Fibroblast of skin of left quadriceps (primary cell): ENCODE results near the gene CNTNAP2.
"Not testable (repeated sequence)": the region's sequence is repeated elsewhere in the genome, so short reads cannot be mapped to it uniquely, and the experiment has no call there.

Experiments used
- DNase-seq, 2 experiments: peaks; one replicate each; pipeline ENCODE4 v3.0.0-alpha.2; 2013; ENCODE audit warnings: low read depth in 2 of 2

CNTNAP2 gene

DNA sequence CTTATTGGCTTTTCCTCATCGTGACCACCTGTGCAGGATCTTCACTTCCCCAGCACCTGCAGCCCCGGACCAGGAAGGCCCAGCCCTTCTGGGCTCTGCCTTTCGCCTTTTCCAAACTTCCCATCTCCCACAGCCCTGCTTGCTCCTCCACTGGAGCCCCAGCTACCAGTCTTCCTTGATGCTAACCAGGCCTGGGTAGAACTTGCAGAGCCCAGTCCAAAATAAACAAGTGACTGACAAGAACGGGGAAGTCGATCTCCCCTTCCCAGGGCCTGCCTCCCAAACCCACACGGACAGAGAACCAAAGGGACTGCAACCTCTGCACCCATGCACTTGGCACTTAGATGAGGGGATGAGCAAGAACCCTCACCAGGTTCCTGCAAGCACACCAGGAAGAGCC, 2319.1 kb downstream of the CNTNAP2 start:
- no peak for DNase-seq

DNA sequence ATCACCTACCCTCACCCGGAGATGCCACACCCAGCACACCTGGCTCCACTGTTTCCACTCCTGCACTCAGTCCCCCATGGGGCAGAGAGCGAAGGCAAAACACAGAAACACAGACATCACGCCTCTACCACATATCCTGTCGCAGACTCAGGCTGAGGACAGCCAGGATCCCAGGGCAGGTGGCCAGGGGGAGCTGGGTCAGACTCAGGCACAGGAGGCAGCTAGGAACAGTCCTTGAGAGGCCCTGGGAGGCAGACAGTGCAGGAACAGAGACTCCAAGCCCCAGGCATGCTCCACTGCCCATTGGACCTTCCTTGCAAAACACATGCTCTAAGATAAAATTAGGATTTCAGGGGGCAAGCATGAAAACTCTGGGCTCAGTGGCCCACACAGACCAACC, 2319.5 kb downstream of the CNTNAP2 start:
- DNase-seq: no peak

DNA sequence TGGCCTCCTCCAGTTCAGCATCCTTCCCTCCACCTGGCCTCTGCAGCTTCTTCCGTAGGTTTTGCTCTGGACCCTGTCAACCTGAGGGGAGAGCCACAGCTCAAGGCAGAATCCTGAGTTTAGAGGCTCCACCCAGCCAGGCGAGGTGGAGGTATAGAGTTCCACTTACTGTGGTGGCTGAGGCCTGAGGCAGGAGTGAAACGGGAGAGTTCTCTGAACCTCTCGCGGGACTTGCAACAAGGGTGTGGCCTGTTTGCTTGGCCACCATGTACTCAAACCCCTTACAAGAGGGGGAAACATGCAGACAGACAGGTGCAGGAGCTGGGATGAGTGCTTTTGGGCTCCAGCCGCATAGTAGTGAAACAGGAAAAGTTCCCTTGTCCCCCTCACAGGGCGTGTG, 2320.0 kb downstream of the CNTNAP2 start:
- DNase-seq: no peak

DNA sequence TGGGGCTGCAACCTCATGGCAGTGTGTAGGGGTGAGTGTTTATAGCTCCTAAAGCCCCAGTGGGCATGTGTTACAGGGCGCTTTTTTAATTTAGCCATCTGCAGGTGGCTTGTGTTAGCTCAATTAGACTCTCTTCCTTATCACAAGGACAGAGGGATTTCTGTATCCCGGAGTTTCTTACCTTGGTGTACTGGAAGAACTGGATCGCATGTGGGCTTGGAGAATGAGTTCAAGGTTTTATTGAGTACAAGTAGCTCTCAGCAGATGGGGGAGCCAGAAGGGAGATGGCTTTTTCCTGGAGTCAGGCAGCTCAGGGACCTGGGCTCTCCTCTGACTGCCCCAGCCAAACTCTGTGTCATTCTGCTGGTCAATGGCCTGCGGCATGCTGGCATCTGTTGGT, 2320.4 kb downstream of the CNTNAP2 start:
- no peak for DNase-seq

DNA sequence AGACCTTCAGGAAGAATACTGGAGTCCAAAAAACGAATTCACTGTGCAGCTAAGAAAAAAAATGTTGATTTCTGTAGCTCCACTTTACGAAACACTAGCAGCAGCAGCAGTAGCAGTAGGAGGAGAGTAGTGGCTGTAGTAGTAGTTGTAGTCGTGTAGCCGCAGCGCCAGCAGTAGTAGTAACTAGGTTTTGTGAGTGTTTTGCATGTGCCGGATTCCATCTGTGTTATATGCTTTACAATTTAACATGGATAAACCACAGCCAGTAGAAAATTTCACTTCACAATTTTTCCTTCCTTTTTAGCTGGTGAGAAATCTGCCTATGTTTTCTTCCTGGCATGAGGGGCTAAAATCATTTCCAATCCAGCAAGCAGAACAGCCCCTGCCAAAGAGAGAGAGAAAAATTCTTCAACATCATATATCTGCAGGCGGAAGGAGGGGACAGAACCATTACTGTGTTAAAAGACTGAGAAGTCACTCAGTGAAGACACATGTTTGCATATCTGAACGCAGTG, 2325.6 kb downstream of the CNTNAP2 start:
- no peak for DNase-seq

DNA sequence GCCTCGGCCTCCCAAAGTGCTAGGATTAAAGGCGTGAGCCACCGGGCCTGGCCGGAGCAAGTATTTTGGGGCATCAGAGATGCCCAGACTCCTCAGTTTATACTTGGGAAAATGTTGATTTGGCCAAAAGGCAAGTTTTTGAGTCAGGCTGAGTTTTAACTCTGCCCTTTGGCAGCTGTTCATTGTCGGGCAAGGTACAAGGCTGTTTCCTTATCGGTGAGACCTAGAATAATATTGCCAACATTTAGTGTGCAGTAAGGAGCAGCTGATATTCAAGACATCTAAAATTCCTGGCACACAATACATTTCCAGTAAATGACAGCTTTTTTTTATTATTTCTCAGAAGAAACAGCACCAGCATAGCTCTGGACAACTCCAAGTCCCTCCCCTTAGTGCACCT, 2326.3 kb downstream of the CNTNAP2 start:
- no peak for DNase-seq

DNA sequence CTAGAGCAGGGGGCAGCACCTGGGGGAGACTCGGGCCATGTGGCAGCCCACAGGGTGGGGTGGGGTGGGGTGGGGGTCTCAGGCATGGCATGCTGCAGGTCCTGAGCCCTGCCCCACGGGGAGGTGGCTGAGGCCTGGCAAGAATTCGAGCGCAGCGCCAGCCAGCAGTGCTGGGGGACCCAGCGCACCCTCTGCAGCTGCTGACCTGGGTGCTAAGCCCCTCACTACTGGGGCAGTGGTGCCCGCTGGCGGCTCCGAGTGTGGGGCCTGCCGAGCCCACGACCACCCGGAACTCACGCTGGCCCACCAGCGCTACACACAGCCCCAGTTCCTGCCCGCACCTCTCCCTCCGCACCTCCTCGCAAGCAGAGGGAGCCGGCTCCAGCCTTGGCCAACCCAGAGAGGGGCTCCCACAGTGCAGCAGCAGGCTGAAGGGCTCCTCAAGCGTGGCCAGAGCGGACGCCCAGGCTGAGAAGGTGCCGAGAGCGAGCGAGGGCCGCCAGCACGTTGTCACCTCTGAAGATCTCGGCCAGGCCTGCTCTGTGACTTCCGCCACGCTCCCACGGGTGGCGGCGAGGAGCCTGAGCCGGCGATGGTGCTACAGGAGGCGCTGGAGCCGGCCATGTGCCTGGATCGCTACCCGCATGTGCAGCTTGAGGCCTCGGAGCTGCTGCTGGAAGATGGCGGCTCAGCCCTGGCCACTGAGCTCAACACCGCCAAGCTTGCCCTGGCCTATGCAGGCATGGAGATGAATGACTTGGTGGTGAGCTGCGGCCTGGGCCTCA, 2328.9 kb downstream of the CNTNAP2 start:
- DNase-seq: no peak

DNA sequence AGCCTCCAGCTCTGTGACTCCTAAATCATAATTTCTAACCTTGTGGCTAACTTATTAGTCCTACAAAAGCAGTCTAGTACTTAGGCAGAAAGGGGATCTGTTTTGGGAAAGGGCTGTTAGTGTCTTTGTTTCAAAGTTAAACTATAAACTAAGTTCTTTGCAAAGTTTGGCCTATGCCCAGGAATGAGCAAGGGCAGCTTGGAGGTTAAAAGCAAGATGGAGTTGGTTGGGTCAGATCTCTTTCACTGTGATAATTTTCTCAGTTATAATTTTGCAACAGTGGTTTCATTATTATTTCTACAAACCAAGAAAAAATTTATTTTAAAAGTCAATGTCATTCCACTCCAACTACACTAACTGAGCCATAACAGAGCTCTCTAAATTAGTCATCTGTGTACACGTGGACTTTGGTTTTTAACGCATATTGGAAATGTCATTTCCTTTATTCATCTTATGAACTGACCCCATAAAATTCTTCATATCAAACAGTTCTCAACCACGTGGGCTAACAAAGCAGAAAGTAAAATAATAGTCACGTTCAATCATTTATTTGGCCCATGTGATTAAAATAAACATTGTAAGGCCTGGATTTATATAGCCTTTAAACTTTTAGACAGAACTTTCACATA, 2330.7 kb downstream of the CNTNAP2 start:
- DNase-seq: no peak

DNA sequence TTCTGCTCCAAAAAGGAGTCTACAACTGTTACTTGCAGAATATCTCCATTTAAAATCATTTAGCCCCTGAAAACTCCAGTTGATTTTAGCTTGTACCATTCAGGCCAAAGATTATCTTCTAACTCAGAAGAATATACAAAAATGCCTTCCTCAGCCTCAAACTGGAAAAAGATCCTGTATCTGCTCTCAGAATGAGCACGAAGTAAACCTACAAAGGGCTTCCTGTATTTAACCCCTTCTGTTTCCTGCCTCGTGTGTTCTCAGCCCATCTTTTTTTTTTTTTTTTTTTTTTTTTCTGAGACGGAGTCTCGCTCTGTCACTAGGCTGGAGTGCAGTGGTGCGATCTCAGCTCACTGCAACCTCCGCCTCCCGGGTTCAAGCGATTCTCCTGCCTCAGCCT, 2334.9 kb downstream of the CNTNAP2 start:
- not testable (repeated sequence) for DNase-seq

DNA sequence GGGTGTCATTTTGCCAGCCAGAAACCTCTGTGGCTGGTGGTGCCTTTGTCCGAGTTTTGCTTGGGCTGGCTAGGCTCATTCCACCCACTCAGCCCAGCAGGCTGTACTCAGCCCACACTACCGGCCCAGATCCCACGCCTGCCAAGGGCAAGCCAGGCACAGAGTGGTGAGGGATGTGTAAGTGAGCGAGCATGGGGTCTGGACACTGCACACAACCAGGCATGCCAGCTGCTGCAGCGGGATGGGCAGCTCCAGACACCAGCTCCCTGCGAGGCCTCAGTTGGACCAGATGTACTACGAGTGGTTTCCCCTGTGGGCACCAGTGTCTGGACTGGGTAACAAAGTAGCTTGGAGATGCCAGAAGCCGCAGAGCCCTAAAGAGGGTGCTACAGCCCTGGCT, 2339.8 kb downstream of the CNTNAP2 start:
- DNase-seq: no peak

DNA sequence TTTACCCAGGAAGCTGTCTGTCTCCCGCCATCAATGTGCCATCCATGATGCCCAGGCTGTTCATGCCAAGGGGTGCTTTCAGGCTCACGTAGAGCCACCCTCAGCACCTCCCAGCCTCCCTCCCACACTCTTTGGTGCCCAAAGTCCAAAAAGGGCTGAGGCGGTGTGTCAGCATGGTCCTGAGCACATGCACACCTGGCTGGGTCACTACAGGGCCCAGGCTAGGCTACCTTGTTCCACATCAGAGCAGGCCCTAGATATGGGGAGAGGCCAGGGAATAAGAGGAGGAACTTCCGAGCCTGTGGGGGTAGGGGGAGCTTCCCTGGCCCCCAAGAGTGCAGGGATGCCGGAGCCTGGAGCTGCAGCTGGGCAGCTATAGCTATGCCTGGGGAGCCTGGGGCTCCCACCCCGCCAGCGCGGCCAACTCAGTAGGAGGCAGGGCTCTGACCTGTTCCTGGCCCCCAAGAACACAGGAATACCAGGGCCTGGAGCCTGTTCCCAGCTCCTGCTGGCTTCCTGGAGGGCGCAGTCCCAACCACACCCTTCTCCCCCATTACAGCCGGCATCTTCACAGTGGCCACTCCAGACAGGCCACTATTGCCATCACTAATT, 2340.8 kb downstream of the CNTNAP2 start:
- no peak for DNase-seq

DNA sequence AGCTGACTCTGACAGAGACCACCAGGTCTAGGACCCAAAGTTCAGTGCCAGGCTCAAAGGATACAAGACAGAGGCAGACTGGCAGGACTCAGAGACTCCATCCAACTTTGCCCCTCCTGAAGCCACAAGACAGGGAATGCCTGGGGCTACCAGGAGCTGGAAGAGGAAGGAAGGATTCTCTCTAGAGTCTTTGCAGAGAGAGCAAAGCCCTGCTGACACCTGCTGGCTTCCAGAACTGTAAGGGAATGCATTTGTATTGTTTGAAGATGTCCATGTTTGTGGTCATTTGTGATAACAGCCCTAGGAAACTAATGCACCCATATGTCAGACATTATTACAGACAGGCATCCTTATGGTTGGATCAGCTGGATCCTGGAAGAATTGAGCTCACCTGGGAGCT, 2341.7 kb downstream of the CNTNAP2 start:
- no peak for DNase-seq

DNA sequence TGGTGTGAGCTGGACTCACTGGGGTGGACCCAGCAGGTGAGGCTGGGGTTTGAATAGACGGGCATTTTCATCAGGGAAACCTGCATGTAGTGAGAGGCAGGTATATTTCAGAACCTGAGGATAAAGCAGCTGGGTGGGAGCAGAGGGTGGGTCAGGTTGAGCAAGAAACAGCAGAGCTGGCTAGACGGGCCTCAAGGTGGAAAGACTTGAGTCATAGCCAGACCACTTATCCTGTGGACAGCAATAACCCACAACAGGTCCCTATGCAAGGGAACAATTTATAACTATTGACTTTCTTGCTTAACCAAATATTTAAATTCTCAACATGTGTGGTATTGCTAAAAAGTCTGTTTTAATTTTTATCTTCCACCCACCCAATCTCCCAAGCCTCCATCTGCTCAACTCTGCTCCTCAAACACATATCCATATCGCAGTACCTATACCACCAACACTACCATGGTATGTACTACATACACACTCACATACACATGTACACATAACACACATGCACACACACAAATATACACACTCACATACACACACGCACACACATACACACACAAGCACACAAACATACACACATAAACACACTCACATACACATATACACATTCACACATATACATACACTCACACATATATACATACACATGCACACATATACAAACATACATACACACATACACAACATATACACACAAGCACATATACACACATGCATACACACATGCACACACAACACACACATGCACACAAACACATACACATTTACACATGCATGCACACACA, 2345.0 kb downstream of the CNTNAP2 start:
- DNase-seq: no peak

DNA sequence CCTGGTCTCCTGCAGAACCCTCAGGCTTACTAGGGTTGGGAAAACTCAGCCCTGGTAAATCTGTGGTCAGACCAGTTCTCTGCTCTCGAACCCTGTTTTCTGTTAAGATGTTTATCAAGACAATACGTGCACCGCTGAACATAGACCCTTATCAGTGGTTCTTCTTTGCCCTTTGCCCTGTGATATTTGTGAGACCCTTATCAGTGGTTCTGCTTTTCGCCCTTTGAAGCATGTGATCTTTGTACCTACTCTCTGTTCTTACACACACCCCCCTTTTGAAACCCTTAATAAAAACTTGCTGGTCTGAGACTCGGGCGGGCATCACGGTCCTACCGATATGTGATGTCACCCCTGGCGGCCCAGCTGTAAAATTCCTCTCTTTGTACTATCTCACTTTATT, 2346.2 kb downstream of the CNTNAP2 start:
- not testable (repeated sequence) for DNase-seq

DNA sequence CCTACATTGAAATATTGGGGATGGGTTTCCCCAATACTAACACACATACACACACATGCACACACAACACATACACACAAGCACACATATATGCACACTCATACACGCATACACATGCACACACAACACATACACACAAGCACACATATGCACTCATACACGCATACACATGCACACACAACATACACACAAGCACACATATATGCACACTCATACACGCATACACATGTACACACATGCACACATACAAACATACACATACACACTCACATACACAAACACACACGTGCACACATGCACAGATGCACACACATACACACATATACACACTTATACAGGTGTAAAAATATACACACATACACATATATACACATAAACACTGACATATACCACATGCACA, 2346.6 kb downstream of the CNTNAP2 start:
- DNase-seq: no peak

DNA sequence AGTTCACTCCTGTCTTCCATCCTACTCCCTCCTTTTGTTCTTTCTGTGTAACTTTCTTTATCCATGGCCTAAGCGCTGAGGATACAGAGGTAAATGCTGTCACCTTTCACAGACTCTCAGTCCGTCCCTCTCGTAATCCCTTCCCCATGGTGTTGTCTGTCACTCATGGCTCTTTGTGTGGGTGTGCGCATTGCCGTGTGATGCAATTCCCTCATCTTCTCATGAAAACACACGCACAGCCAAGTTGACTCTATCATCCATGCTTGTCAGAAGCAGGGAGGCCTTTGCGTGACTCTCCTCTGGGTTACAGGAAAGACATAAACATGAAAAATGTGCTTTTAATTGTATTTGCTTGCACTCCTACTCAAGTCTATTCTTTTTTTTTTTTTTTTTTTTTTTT, 2348.3 kb downstream of the CNTNAP2 start:
- no peak for DNase-seq

DNA sequence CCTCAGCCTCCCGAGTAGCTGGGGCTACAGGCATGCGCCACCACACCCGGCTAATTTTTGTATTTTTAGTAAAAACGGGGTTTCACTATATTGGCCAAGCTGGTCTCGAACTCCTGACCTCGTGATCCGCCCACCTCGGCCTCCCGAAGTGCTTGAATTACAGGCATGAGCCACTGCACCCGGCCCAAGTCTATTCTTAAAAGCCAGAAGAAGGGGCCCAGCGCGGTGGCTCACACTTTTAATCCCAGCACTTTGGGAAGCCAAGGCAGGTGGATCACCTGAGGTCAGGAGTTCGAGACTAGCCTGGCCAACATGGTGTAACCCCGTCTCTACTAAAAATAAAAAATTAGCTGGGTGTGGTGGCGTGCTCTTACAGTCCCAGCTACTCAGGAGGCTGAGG, 2348.8 kb downstream of the CNTNAP2 start:
- not testable (repeated sequence) for DNase-seq

DNA sequence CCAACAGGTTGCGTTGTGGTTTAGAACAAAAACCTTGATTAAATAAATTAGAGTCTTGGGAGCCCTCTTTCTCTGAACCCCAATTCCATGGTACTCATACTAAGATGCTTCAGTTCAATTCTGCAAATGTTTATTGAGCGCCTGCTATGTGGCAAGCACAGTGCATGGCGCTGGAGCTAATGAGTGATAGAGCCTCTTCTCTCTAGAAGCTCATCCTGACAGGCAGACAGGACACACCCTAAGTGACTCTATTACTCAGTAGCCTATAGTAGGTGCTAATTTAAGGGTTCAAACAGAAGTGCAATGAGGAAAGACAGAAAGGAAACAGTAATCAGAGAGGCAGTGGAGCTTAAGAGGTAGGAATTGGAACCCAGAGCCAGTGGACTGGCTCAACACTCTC, 2349.5 kb downstream of the CNTNAP2 start:
- no peak for DNase-seq

DNA sequence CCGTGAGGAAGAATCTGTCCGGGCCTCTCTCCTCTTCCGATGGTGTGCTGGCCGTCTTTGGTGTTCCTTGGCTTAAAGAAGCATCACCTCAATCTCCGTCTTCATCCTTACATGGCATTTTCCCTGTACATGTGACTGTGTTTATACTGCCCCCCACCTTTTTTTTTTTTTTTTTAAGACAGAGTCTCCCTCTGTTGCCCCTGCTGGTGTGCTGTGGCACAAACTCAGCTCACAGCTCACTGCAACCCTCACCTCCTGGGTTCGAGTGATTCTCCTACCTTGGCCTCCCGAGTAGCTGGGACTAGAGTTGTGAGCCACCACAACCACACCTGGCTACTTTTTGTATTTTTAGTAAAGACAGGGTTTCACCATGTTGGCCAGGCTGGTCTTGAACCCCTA, 2352.1 kb downstream of the CNTNAP2 start:
- no peak for DNase-seq
